Lower leg skin (tissue), 4 donors: ENCODE results near the gene P3H2. TPM values are rescaled to one million over a fixed set of nuclear protein-coding genes. Genes with fewer than 3 reads are reported as not detected.

ENCODE experiments used
- DNase-seq, 2 donors: peaks; one replicate each; pipeline ENCODE4 v3.0.0-alpha.2; 2019; ENCODE audit warnings: low spot score in 2 of 2
- H3K4me3 ChIP-seq: fragments of 200-600 bp; sonication (generic); 2 replicates; pipeline ENCODE4 v1.5.1; 2017; ENCODE audit warnings: mild to moderate bottlenecking, low read depth; ENCODE audit not compliant: poor library complexity, severe bottlenecking
- CTCF ChIP-seq, 3 donors: fragments of 450-650 bp; IDR thresholded peaks; one replicate each; pipeline ENCODE4 v1.5.1; 2016; ENCODE audit warnings: antibody characterized with exemption in 3 of 3, mild to moderate bottlenecking in 3 of 3, moderate library complexity in 2 of 3
- POLR2A ChIP-seq, 2 donors: fragments of 450-650 bp; IDR thresholded peaks; one replicate each; pipeline ENCODE4 v1.6.1; 2016 to 2017; ENCODE audit warnings: antibody characterized with exemption in 2 of 2, mild to moderate bottlenecking in 1 of 2, moderate library complexity in 1 of 2
- WGBS, 2 donors: methylation state at CpG; one replicate each; pipeline ENCODE4 v1.1.5; 2018; 5-methylcytosine and 5-hydroxymethylcytosine counted together
- intact Hi-C: fragments of 100-400 bp; cut with DNase I; formaldehyde crosslinking; loops from one replicate; pipeline ENCODE4 v1.15.0; 2023; ENCODE audit warnings: low total_unique reads
- total RNA-seq, 4 donors: library from RNA; depleted of rRNA; stranded (reverse); fragments of >200 nt; gene quantifications; one replicate each; pipeline ENCODE4 v1.1.0, GENCODE V29; 2016

The P3H2 gene
- total RNA-seq, 4 donors from 2014 or later, result 20.0 to 41.9 (median 35.6) TPM

GRCh38 chr3:190110826-190111225, 9.9 kb downstream of the P3H2 start:
- DNase-seq, result no peak

GRCh38 chr3:190109441-190109840, 11.3 kb downstream of the P3H2 start:
- DNase-seq, result no peak
- H3K4me3 ChIP-seq, result no peak overlapping the region
- no peak for TF ChIP-seq POLR2A (IDR thresholded peaks at IDR 0.05)
- intact Hi-C loops, result no loop called here

More at GRCh38 chr3:190110826-190111225, 9.9 kb downstream of the P3H2 start:
- WGBS, 2 donors, result 3 to 12% methylated on average over 1 of the region's 1 CpG
- no peak for TF ChIP-seq POLR2A (IDR thresholded peaks at IDR 0.05)
- no peak for TF ChIP-seq CTCF (IDR thresholded peaks at IDR 0.05)
- intact Hi-C loops, result no loop called here
- H3K4me3 ChIP-seq, result no peak overlapping the region

GRCh38 chr3:190108804-190109203, 11.9 kb downstream of the P3H2 start:
- TF ChIP-seq POLR2A (IDR thresholded peaks at IDR 0.05) (no peak), CTCF (IDR thresholded peaks at IDR 0.05) (no peak)
- no peak for DNase-seq
- intact Hi-C loops, result no loop called here
- WGBS, 2 donors, result 50 to 51% methylated on average over 6 of the region's 6 CpGs
- no peak overlapping the region for H3K4me3 ChIP-seq

- intact Hi-C loops, result no loop called here
- DNase-seq, result no peak
- H3K4me3 ChIP-seq, result no peak overlapping the region
- TF ChIP-seq CTCF (IDR thresholded peaks at IDR 0.05) (no peak), POLR2A (IDR thresholded peaks at IDR 0.05) (no peak)
- whole genome bisulfite sequencing, 2 donors, result 51 to 61% methylated on average over 1 of the region's 1 CpG
Measured at GRCh38 chr3:190105876-190106275, 14.8 kb downstream of the P3H2 start.

GRCh38 chr3:190101320-190102011, 19.2 kb downstream of the P3H2 start:
- no peak overlapping the region for H3K4me3 ChIP-seq
- WGBS, 2 donors, result 33 to 35% methylated on average over 8 of the region's 8 CpGs
- intact Hi-C loops, result no loop called here
- TF ChIP-seq CTCF (IDR thresholded peaks at IDR 0.05), result no peak
- no peak for TF ChIP-seq POLR2A (IDR thresholded peaks at IDR 0.05)
- no peak for DNase-seq

GRCh38 chr3:190099099-190099498, 21.6 kb downstream of the P3H2 start:
- no peak overlapping the region for H3K4me3 ChIP-seq
- WGBS, 2 donors, result 40 to 50% methylated on average over 6 of the region's 6 CpGs
- no peak for TF ChIP-seq CTCF (IDR thresholded peaks at IDR 0.05)
- no peak for TF ChIP-seq POLR2A (IDR thresholded peaks at IDR 0.05)
- DNase-seq, result no peak
- intact Hi-C loops, result no loop called here
